Nephron progenitor cell (in vitro differentiated cells): ENCODE results near the gene SPATA16.

ENCODE experiments used
- DNase-seq: peaks from one replicate; pipeline ENCODE4 v3.0.0; 2021
- H3K27ac Mint-ChIP-seq: 2 replicates; pipeline ENCODE4 v1.8.0; 2021; ENCODE audit warnings: mild to moderate bottlenecking, moderate library complexity, mixed read lengths
- H3K27me3 Mint-ChIP-seq: 2 replicates; pipeline ENCODE4 v1.8.0; 2021; ENCODE audit warnings: mild to moderate bottlenecking, low read depth, mixed read lengths; ENCODE audit not compliant: poor library complexity
- H3K36me3 Mint-ChIP-seq: 2 replicates; pipeline ENCODE4 v1.8.0; 2021; ENCODE audit warnings: low read depth, mixed read lengths
- H3K4me1 Mint-ChIP-seq: 2 replicates; pipeline ENCODE4 v1.8.0; 2021; ENCODE audit warnings: mixed read lengths
- H3K4me3 Mint-ChIP-seq: 2 replicates; pipeline ENCODE4 v1.8.0; 2021; ENCODE audit warnings: mild to moderate bottlenecking, moderate library complexity, mixed read lengths
- H3K9me3 Mint-ChIP-seq: 2 replicates; pipeline ENCODE4 v1.8.0; 2021; ENCODE audit warnings: mild to moderate bottlenecking, moderate library complexity, mixed read lengths
- CTCF ChIP-seq: fragments of 200-600 bp; sonication (generic); IDR thresholded peaks from 2 replicates; pipeline ENCODE4 v1.5.0; 2021; ENCODE audit warnings: antibody characterized with exemption

Gene SPATA16

GRCh38 chr3:173098959-173099358 lies 42.1 kb downstream of the SPATA16 start:
- Mint-ChIP-seq H3K4me1 (no peaks in the 10 kb centered on the region), H3K4me3 (no peak overlapping the region), H3K9me3 (peaks cover 5% of the 10 kb centered on the region), H3K27me3 (no peaks in the 10 kb centered on the region), H3K27ac (no peak overlapping the region), H3K36me3 (no peaks in the 10 kb centered on the region)
- TF ChIP-seq CTCF: no peak
- DNase-seq: no peak

- no peaks in the 10 kb centered on the region for H3K36me3 Mint-ChIP-seq
- no peak overlapping the region for H3K27ac Mint-ChIP-seq
- no peaks in the 10 kb centered on the region for H3K9me3 Mint-ChIP-seq
- no peak for DNase-seq
- no peaks in the 10 kb centered on the region for H3K4me1 Mint-ChIP-seq
- no peak for TF ChIP-seq CTCF
- H3K4me3 Mint-ChIP-seq: no peak overlapping the region
- H3K27me3 Mint-ChIP-seq: no peaks in the 10 kb centered on the region
Measured at GRCh38 chr3:173096994-173097785, 43.8 kb downstream of the SPATA16 start.

- Mint-ChIP-seq H3K36me3 (no peaks in the 10 kb centered on the region), H3K27me3 (no peaks in the 10 kb centered on the region), H3K9me3 (no peaks in the 10 kb centered on the region), H3K4me1 (no peaks in the 10 kb centered on the region), H3K4me3 (no peak overlapping the region), H3K27ac (no peak overlapping the region)
- no peak for TF ChIP-seq CTCF
- DNase-seq: no peak
Measured at GRCh38 chr3:173096140-173096539, 44.9 kb downstream of the SPATA16 start.

GRCh38 chr3:173092038-173092437 lies 49.0 kb downstream of the SPATA16 start:
- no peak for DNase-seq
- Mint-ChIP-seq H3K4me1 (peaks cover 5% of the 10 kb centered on the region), H3K4me3 (no peak overlapping the region), H3K27ac (no peak overlapping the region), H3K27me3 (no peaks in the 10 kb centered on the region), H3K36me3 (no peaks in the 10 kb centered on the region), H3K9me3 (peaks cover 8% of the 10 kb centered on the region)
- TF ChIP-seq CTCF: no peak

- H3K27ac Mint-ChIP-seq: no peak overlapping the region
- H3K4me3 Mint-ChIP-seq: no peak overlapping the region
- DNase-seq: no peak
- H3K9me3 Mint-ChIP-seq: peaks cover 15% of the 10 kb centered on the region
- TF ChIP-seq CTCF: no peak
- peaks cover 5% of the 10 kb centered on the region for H3K4me1 Mint-ChIP-seq
- no peaks in the 10 kb centered on the region for H3K36me3 Mint-ChIP-seq
- no peaks in the 10 kb centered on the region for H3K27me3 Mint-ChIP-seq
Measured at GRCh38 chr3:173090492-173090891, 50.5 kb downstream of the SPATA16 start.

GRCh38 chr3:173089283-173089682 lies 51.8 kb downstream of the SPATA16 start:
- no peaks in the 10 kb centered on the region for H3K27me3 Mint-ChIP-seq
- no peak for DNase-seq
- no peaks in the 10 kb centered on the region for H3K36me3 Mint-ChIP-seq
- no peak for TF ChIP-seq CTCF
- no peak overlapping the region for H3K27ac Mint-ChIP-seq
- peaks cover 5% of the 10 kb centered on the region for H3K4me1 Mint-ChIP-seq
- no peak overlapping the region for H3K4me3 Mint-ChIP-seq
- H3K9me3 Mint-ChIP-seq: peaks cover 27% of the 10 kb centered on the region
